Activated CD4-positive, alpha-beta T cell treated with anti-CD3 and anti-CD28 coated beads for 4 hours (primary cell): ENCODE results near the gene SPATA1.

Experiments used
- DNase-seq, 2 donors: peaks; one replicate each; pipeline ENCODE4 v3.0.0-alpha.2; 2020

SPATA1 gene

GRCh38 chr1:84597011-84597410 lies 90.8 kb downstream of the SPATA1 start:
- no peak for DNase-seq

DNA sequence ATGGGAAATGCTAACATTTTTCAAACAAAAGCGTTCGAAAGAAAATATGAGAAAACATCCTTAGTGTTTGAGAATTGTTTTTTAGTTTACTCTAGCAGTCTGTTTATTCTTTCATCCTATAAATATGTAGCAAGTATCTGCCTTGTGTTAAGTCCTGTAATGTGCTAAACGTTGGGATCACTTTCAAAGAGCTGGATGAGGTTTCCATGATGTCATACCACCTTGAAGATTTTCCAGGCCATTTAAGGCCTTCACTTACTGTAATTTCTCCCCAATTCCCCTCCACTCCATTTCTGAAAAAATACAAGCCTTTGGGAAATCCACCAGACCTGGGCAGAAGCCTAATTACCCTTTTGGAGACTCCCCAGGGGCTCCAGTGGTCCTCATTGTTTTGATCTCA lies 92.2 kb downstream of the SPATA1 start:
- no peak for DNase-seq

GRCh38 chr1:84598846-84599741 lies 92.9 kb downstream of the SPATA1 start:
- DNase-seq = no peak

GRCh38 chr1:84600796-84601195 lies 94.6 kb downstream of the SPATA1 start:
- DNase-seq = no peak

GRCh38 chr1:84603223-84603622 lies 97.0 kb downstream of the SPATA1 start:
- DNase-seq = no peak

GRCh38 chr1:84603941-84604830 lies 98.0 kb downstream of the SPATA1 start:
- no peak for DNase-seq

DNA sequence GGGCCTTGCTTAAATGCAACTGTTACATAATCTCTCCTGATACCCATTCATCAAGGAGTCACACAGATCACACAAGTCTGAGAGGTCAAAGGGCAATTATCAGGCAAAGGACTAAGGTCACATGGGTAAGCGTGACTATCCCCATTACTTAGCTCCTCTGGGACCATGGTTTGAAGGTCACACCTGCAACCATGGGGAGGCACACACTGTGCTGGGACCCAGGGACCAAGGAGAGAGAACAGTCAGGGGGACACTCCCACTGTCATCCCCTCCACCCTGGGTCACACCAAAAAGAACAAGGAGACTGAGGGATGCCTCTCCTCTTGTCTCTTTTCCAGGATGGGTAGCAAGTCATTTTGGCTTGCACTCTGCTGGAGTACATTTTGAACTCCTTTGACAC lies 99.0 kb downstream of the SPATA1 start:
- no peak for DNase-seq

GRCh38 chr1:84606977-84607376 lies 100.8 kb downstream of the SPATA1 start:
- DNase-seq = no peak

- DNase-seq = no peak
Measured at GRCh38 chr1:84611091-84611490, 104.9 kb downstream of the SPATA1 start.

DNA sequence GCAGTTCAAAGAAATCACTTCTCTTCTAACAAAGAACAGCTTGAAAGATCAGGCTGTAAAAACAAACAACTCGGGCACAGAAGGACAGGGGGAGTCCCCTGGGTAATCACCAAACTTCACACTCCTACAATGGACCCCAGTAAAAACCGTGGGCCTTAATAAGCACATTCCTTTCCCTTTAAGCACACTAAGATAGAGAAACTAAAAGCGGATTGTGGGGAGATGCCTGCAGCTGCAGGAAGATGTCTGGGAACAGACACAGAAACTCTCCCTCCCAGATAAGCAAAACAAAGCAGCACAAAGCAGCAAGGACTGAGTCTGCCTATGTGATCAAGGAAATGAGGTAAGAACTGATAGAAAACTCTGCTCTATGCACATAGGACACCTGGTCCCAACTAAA lies 105.6 kb downstream of the SPATA1 start:
- no peak for DNase-seq

GRCh38 chr1:84613026-84613425 lies 106.8 kb downstream of the SPATA1 start:
- no peak for DNase-seq

DNA sequence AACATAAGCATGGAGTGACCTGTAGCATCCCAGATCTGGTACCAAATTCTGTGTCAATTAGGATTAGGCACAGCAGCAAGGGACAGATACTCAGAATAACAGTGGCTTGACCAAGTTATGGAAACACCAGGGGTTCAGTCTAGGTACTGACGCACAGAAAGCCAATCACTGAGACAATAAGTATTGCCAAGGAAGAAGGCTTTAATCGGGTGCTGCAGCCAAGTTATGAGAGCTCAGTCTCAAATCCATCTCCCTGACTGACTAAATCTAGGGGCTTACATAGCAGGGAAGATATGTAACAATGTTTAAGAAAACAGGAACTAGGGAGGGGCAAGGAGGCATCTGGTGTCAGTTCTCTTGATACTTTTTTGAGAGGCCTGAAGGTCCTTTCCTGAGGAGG lies 107.7 kb downstream of the SPATA1 start:
- DNase-seq = no peak

- DNase-seq = no peak
Measured at GRCh38 chr1:84615790-84616189, 109.6 kb downstream of the SPATA1 start.
